ENCODE results near the gene ARHGEF33. TPM values are rescaled to one million over a fixed set of nuclear protein-coding genes. Genes with fewer than 3 reads are reported as not detected.
A peak's percentile ranks its signal among the peaks of the same experiment; 100 is the strongest.

The ARHGEF33 gene
- total RNA-seq, 1 donor from 2014 or later = 0.74 TPM

- TF ChIP-seq CTCF (IDR thresholded peaks at IDR 0.05) = no peak
- TF ChIP-seq POLR2A (IDR thresholded peaks at IDR 0.05) = no peak
- TF ChIP-seq POLR2AphosphoS5 (IDR thresholded peaks at IDR 0.05; ENCODE audit: insufficient read depth in 1 of 2, low read depth in 1 of 2) = no peak
- Histone ChIP-seq H3K27ac (no peak overlapping the region), H3K4me1 (peaks cover 8% of the 10 kb centered on the region), H3K9me3 (no peaks in the 10 kb centered on the region), H3K4me3 (peak overlapping the region; percentile 44 to 57), H3K27me3 (no peaks in the 10 kb centered on the region), H3K36me3 (no peaks in the 10 kb centered on the region)
- no peak for DNase-seq (ENCODE audit: extremely low spot score in 2 of 2)
- intact Hi-C loops (cut with DNase I) = no loop called here
Observed at GRCh38 chr2:38960609-38961320, 71.1 kb downstream of the ARHGEF33 start.

- H3K9me3 ChIP-seq = no peaks in the 10 kb centered on the region
- intact Hi-C loops (cut with DNase I) = no loop called here
- no peak for DNase-seq (ENCODE audit: extremely low spot score in 2 of 2)
Observed at GRCh38 chr2:38966006-38966405, 76.3 kb downstream of the ARHGEF33 start.

GRCh38 chr2:38966678-38967077, 77.0 kb downstream of the ARHGEF33 start:
- H3K4me1 ChIP-seq = no peaks in the 10 kb centered on the region
- no peaks in the 10 kb centered on the region for H3K36me3 ChIP-seq
- H3K27ac ChIP-seq = no peak overlapping the region
- H3K27me3 ChIP-seq = no peaks in the 10 kb centered on the region
- no peak for TF ChIP-seq POLR2A (IDR thresholded peaks at IDR 0.05)
- no peaks in the 10 kb centered on the region for H3K9me3 ChIP-seq
- intact Hi-C loops (cut with DNase I) = no loop called here
- no peak overlapping the region for H3K4me3 ChIP-seq
- DNase-seq (ENCODE audit: extremely low spot score in 2 of 2) = no peak

More at GRCh38 chr2:38966006-38966405, 76.3 kb downstream of the ARHGEF33 start:
- Histone ChIP-seq H3K4me1 (no peaks in the 10 kb centered on the region), H3K36me3 (no peaks in the 10 kb centered on the region), H3K4me3 (no peak overlapping the region), H3K27me3 (no peaks in the 10 kb centered on the region), H3K27ac (no peak overlapping the region)
- no peak for TF ChIP-seq POLR2A (IDR thresholded peaks at IDR 0.05)
- TF ChIP-seq POLR2AphosphoS5 (IDR thresholded peaks at IDR 0.05; ENCODE audit: insufficient read depth in 1 of 2, low read depth in 1 of 2) = no peak
- no peak for TF ChIP-seq CTCF (IDR thresholded peaks at IDR 0.05)

- Histone ChIP-seq H3K4me3 (no peak overlapping the region), H3K27ac (no peak overlapping the region), H3K9me3 (no peaks in the 10 kb centered on the region), H3K4me1 (no peaks in the 10 kb centered on the region), H3K36me3 (no peaks in the 10 kb centered on the region), H3K27me3 (no peaks in the 10 kb centered on the region)
- TF ChIP-seq POLR2AphosphoS5 (IDR thresholded peaks at IDR 0.05; ENCODE audit: insufficient read depth in 1 of 2, low read depth in 1 of 2) (no peak), CTCF (IDR thresholded peaks at IDR 0.05) (no peak), POLR2A (IDR thresholded peaks at IDR 0.05) (no peak)
- no peak for DNase-seq (ENCODE audit: extremely low spot score in 2 of 2)
- intact Hi-C loops (cut with DNase I) = no loop called here
Observed at GRCh38 chr2:38968021-38968420, 78.3 kb downstream of the ARHGEF33 start.

GRCh38 chr2:38971377-38971776, 81.7 kb downstream of the ARHGEF33 start:
- H3K4me1 ChIP-seq = no peaks in the 10 kb centered on the region
- TF ChIP-seq POLR2AphosphoS5 (IDR thresholded peaks at IDR 0.05; ENCODE audit: insufficient read depth in 1 of 2, low read depth in 1 of 2) (no peak), CTCF (IDR thresholded peaks at IDR 0.05) (no peak), POLR2A (IDR thresholded peaks at IDR 0.05) (no peak)
- no peaks in the 10 kb centered on the region for H3K27me3 ChIP-seq
- no peak for DNase-seq (ENCODE audit: extremely low spot score in 2 of 2)
- no peak overlapping the region for H3K4me3 ChIP-seq
- intact Hi-C loops (cut with DNase I) = no loop called here
- no peaks in the 10 kb centered on the region for H3K36me3 ChIP-seq
- no peak overlapping the region for H3K27ac ChIP-seq
- no peaks in the 10 kb centered on the region for H3K9me3 ChIP-seq
